ENCODE measurements around the gene C13orf42.
"Not testable (repeated sequence)": the region's sequence is repeated elsewhere in the genome, so short reads cannot be mapped to it uniquely, and the experiment has no call there.

DNA sequence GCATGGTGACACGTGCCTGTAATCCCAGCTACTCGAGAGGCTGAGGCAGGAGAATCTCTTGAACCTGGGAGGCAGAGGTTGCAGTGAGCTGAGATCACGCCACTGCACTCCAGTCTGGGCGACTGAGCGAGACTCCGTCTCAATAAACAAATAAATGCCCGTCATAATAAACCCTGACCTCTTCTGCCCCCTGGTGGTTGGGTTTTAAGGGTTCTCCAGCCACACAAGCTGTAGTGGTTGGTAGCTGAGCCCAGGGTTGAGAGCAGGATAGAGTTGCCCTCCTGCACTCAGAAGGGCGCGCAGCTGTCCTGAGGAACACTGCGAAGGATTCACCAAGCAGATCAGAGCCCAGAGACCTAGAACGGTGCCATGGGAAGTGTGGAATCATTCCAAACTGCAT, 9.8 kb upstream of the C13orf42 start:
- TF ChIP-seq NPAS2 (CRISPR knock-in tag; IDR thresholded peaks at IDR 0.05; ENCODE audit: borderline replicate concordance); FOSL2 (IDR thresholded peaks at IDR 0.05); FOSL2 (CRISPR knock-in tag; IDR thresholded peaks at IDR 0.05): not testable (repeated sequence)
- TF ChIP-seq, protein P1, sequence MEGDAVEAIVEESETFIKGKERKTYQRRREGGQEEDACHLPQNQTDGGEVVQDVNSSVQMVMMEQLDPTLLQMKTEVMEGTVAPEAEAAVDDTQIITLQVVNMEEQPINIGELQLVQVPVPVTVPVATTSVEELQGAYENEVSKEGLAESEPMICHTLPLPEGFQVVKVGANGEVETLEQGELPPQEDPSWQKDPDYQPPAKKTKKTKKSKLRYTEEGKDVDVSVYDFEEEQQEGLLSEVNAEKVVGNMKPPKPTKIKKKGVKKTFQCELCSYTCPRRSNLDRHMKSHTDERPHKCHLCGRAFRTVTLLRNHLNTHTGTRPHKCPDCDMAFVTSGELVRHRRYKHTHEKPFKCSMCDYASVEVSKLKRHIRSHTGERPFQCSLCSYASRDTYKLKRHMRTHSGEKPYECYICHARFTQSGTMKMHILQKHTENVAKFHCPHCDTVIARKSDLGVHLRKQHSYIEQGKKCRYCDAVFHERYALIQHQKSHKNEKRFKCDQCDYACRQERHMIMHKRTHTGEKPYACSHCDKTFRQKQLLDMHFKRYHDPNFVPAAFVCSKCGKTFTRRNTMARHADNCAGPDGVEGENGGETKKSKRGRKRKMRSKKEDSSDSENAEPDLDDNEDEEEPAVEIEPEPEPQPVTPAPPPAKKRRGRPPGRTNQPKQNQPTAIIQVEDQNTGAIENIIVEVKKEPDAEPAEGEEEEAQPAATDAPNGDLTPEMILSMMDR (IDR thresholded peaks at IDR 0.05) = peak; percentile 42; the same call in 2 of the 3 replicates
- TF ChIP-seq, protein P2, sequence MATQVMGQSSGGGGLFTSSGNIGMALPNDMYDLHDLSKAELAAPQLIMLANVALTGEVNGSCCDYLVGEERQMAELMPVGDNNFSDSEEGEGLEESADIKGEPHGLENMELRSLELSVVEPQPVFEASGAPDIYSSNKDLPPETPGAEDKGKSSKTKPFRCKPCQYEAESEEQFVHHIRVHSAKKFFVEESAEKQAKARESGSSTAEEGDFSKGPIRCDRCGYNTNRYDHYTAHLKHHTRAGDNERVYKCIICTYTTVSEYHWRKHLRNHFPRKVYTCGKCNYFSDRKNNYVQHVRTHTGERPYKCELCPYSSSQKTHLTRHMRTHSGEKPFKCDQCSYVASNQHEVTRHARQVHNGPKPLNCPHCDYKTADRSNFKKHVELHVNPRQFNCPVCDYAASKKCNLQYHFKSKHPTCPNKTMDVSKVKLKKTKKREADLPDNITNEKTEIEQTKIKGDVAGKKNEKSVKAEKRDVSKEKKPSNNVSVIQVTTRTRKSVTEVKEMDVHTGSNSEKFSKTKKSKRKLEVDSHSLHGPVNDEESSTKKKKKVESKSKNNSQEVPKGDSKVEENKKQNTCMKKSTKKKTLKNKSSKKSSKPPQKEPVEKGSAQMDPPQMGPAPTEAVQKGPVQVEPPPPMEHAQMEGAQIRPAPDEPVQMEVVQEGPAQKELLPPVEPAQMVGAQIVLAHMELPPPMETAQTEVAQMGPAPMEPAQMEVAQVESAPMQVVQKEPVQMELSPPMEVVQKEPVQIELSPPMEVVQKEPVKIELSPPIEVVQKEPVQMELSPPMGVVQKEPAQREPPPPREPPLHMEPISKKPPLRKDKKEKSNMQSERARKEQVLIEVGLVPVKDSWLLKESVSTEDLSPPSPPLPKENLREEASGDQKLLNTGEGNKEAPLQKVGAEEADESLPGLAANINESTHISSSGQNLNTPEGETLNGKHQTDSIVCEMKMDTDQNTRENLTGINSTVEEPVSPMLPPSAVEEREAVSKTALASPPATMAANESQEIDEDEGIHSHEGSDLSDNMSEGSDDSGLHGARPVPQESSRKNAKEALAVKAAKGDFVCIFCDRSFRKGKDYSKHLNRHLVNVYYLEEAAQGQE (IDR thresholded peaks at IDR 0.05) = not testable (repeated sequence)
